ENCODE data around the gene EDC3. TPM values are rescaled to one million over a fixed set of nuclear protein-coding genes. Genes with fewer than 3 reads are reported as not detected.

Gene EDC3
- total RNA-seq, 2 donors from 2014 or later = 6.7 to 9.2 TPM

- peak; percentile 57 for ATAC-seq
- H3K9me3 ChIP-seq = no peaks in the 10 kb centered on the region
- 0 to 1% methylated on average over 27 to 73 of the region's 76 CpGs for WGBS, 2 donors
- H3K36me3 ChIP-seq (replicated peaks in 1 of 2; ENCODE audit: insufficient read depth in 1 of 2, low read depth in 2 of 2) = peaks cover 0 to 2% of the 10 kb centered on the region in 2 donors
- peak overlapping the region; percentile 95 to 98 (median 98) for H3K27ac ChIP-seq
- DNase-seq = peak; percentile 70 to 80 (median 75)
- peak overlapping the region; percentile 63 to 95 for H3K4me3 ChIP-seq
- TF ChIP-seq CTCF (IDR thresholded peaks at IDR 0.05) (no peak), POLR2A (IDR thresholded peaks at IDR 0.05) (no peak)
- no peaks in the 10 kb centered on the region for H3K27me3 ChIP-seq
- intact Hi-C loops (cut with DNase I) = no loop called here
- H3K4me1 ChIP-seq = peaks cover 49% of the 10 kb centered on the region
Measured at GRCh38 chr15:74614744-74615507, 80.9 kb downstream of the EDC3 start.

GRCh38 chr15:74613953-74614743 is 81.7 kb downstream of the EDC3 start:
- intact Hi-C loops (cut with DNase I) = no loop called here
- H3K27ac ChIP-seq = peak overlapping the region; percentile 95 to 98 (median 98)
- no peaks in the 10 kb centered on the region for H3K36me3 ChIP-seq (replicated peaks in 1 of 2; ENCODE audit: insufficient read depth in 1 of 2, low read depth in 2 of 2)
- peaks cover 51% of the 10 kb centered on the region for H3K4me1 ChIP-seq
- peak overlapping the region; percentile 63 to 95 for H3K4me3 ChIP-seq
- WGBS, 2 donors = 33 to 39% methylated on average over 32 to 38 of the region's 38 CpGs
- no peaks in the 10 kb centered on the region for H3K27me3 ChIP-seq
- ATAC-seq (no peak), DNase-seq (no peak)
- TF ChIP-seq POLR2A (IDR thresholded peaks at IDR 0.05) (no peak), CTCF (IDR thresholded peaks at IDR 0.05) (no peak)
- no peaks in the 10 kb centered on the region for H3K9me3 ChIP-seq

GRCh38 chr15:74613089-74613952 is 82.5 kb downstream of the EDC3 start:
- WGBS, 2 donors = 61 to 62% methylated on average over 5 to 6 of the region's 6 CpGs
- peak overlapping the region in 1 of 4 donors; percentile 98 for H3K27ac ChIP-seq
- no peak for DNase-seq

GRCh38 chr15:74612677-74613076 is 83.1 kb downstream of the EDC3 start:
- 85% methylated on average over 1 to 2 of the region's 2 CpGs for WGBS, 2 donors
- ATAC-seq = no peak
- no peak for DNase-seq
- no peaks in the 10 kb centered on the region for H3K9me3 ChIP-seq
- H3K4me1 ChIP-seq = peaks cover 36% of the 10 kb centered on the region
- no peak for TF ChIP-seq POLR2A (IDR thresholded peaks at IDR 0.05)
- no peak for TF ChIP-seq CTCF (IDR thresholded peaks at IDR 0.05)
- no peak overlapping the region for H3K4me3 ChIP-seq
- H3K27ac ChIP-seq = no peak overlapping the region
- intact Hi-C loops (cut with DNase I) = no loop called here
- no peaks in the 10 kb centered on the region for H3K27me3 ChIP-seq
- no peaks in the 10 kb centered on the region for H3K36me3 ChIP-seq (replicated peaks in 1 of 2; ENCODE audit: insufficient read depth in 1 of 2, low read depth in 2 of 2)

More at GRCh38 chr15:74613089-74613952, 82.5 kb downstream of the EDC3 start:
- TF ChIP-seq POLR2A (IDR thresholded peaks at IDR 0.05) (no peak), CTCF (IDR thresholded peaks at IDR 0.05) (no peak)
- no peak for ATAC-seq
- intact Hi-C loops (cut with DNase I) = no loop called here
- H3K4me3 ChIP-seq = no peak overlapping the region
- H3K4me1 ChIP-seq = peaks cover 43% of the 10 kb centered on the region
- no peaks in the 10 kb centered on the region for H3K36me3 ChIP-seq (replicated peaks in 1 of 2; ENCODE audit: insufficient read depth in 1 of 2, low read depth in 2 of 2)
- no peaks in the 10 kb centered on the region for H3K27me3 ChIP-seq
- no peaks in the 10 kb centered on the region for H3K9me3 ChIP-seq
